ENCODE data around the gene TMBIM1. TPM values are rescaled to one million over a fixed set of nuclear protein-coding genes. Genes with fewer than 3 reads are reported as not detected.

The TMBIM1 gene
- total RNA-seq, 1 experiment from 2014 or later, result 187 TPM

DNA sequence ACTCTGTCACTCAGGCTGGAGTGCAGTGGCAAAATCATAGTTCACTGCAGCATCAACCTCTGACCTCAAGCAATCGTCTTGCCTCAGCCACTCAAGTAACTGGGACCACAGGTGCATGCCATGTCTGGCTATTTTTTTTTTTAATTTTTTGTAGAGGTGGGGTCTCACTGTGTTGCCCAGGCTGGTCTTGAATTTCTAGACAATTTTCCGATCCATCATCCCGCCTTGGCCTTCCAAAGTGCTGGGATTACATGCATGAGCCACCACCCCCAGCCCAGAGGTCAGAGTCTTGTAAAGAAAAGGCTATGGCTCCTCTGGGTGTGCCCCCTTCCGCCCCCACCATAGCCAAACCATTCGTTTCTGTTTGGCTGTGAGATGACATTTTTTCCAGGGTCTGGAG lies 13.1 kb upstream of the TMBIM1 start:
- no TSS peak for BruUV-seq (replicated peaks)
- no peak overlapping the region for H3K27ac ChIP-seq
- H2AFZ ChIP-seq, result no peak overlapping the region
- peaks cover 4% of the 10 kb centered on the region; the same call in 1 of the 2 replicates for H3K4me1 ChIP-seq (replicated peaks; ENCODE audit: insufficient read depth)
- H3F3A ChIP-seq (ENCODE audit: insufficient read depth, low read depth), result peaks cover 5% of the 10 kb centered on the region; the same call in 1 of the 2 replicates
- H3K79me2 ChIP-seq (ENCODE audit: low read depth), result no peaks in the 10 kb centered on the region
- POLR2A ChIA-PET (ENCODE audit: unreplicated experiment), result no interaction called here
- intact Hi-C loops (cut with micrococcal nuclease; ENCODE audit: unreplicated experiment), result no loop called here
- no peaks in the 10 kb centered on the region for H3K9me3 ChIP-seq (ENCODE audit: insufficient read depth, low read depth)
- H3K9me2 ChIP-seq (ENCODE audit: insufficient read depth), result no peaks in the 10 kb centered on the region
- no peak for DNase-seq
- no peaks in the 10 kb centered on the region for H3K27me3 ChIP-seq (ENCODE audit: insufficient read depth, low read depth)
- TF ChIP-seq, protein P1, sequence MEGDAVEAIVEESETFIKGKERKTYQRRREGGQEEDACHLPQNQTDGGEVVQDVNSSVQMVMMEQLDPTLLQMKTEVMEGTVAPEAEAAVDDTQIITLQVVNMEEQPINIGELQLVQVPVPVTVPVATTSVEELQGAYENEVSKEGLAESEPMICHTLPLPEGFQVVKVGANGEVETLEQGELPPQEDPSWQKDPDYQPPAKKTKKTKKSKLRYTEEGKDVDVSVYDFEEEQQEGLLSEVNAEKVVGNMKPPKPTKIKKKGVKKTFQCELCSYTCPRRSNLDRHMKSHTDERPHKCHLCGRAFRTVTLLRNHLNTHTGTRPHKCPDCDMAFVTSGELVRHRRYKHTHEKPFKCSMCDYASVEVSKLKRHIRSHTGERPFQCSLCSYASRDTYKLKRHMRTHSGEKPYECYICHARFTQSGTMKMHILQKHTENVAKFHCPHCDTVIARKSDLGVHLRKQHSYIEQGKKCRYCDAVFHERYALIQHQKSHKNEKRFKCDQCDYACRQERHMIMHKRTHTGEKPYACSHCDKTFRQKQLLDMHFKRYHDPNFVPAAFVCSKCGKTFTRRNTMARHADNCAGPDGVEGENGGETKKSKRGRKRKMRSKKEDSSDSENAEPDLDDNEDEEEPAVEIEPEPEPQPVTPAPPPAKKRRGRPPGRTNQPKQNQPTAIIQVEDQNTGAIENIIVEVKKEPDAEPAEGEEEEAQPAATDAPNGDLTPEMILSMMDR (conservative IDR thresholded peaks at IDR 0.05), result no peak
- no peak for TF ChIP-seq EZH2 (IDR thresholded peaks at IDR 0.05; ENCODE audit: low read depth)
- H3K4me2 ChIP-seq, result no peak overlapping the region
- H4K20me1 ChIP-seq (ENCODE audit: insufficient read depth), result no peaks in the 10 kb centered on the region
- no peaks in the 10 kb centered on the region for H3K36me3 ChIP-seq (ENCODE audit: low read depth)
- H3K4me3 ChIP-seq, result no peak overlapping the region
- CTCF ChIA-PET, result no interaction called here

DNA sequence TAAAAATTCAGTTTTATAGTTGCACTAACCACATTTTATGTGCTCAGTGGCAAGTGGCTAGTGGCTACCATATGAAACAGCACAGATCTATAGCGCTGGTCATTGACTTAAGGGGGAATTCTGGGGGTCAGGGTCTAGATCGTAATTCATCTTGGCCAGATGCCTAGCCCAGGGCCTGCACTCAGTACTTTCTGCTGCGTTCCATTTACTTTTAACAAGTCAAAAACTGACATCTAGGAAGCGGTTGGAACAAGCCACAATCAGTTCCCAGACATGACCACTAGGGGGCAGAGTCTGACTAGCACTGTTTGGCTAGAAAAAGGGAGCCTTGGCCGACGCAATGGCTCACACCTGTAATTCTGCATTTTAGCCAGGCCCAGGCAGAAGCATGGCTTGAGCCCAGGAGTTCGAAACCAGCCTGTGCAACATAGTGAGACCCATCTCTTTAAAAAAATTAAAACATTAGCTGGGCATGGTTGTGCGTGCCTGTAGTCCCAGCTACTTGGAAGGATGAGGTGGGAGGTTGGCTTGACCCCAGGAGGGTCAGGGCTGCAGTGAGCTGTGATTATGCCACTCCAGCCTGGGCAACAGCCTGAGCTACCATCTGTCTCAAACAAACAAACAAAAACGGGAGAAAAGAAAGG lies 9.0 kb upstream of the TMBIM1 start:
- DNase-seq, result peak; percentile 73 to 81
- H3K27me3 ChIP-seq (ENCODE audit: insufficient read depth, low read depth), result no peaks in the 10 kb centered on the region
- no peaks in the 10 kb centered on the region for H3K36me3 ChIP-seq (ENCODE audit: low read depth)
- H3K4me1 ChIP-seq (replicated peaks; ENCODE audit: insufficient read depth), result peaks cover 34% of the 10 kb centered on the region
- H3K9me2 ChIP-seq (ENCODE audit: insufficient read depth), result no peaks in the 10 kb centered on the region
- H3K4me2 ChIP-seq, result peak overlapping the region; percentile 33; the same call in 1 of the 2 replicates
- no peak overlapping the region for H2AFZ ChIP-seq
- no peak overlapping the region for H3K27ac ChIP-seq
- POLR2A ChIA-PET (ENCODE audit: unreplicated experiment), result interaction anchor here (0.7 kb wide), 1 partner anchor 117 kb away, joined by 3 read pairs; no protein-coding TSS in a partner anchor
- peaks cover 35% of the 10 kb centered on the region for H3F3A ChIP-seq (ENCODE audit: insufficient read depth, low read depth)
- no peaks in the 10 kb centered on the region for H3K9me3 ChIP-seq (ENCODE audit: insufficient read depth, low read depth)
- TF ChIP-seq, protein P1 (conservative IDR thresholded peaks at IDR 0.05), result peak; percentile 97
- TF ChIP-seq EZH2 (IDR thresholded peaks at IDR 0.05; ENCODE audit: low read depth), result no peak
- BruUV-seq (replicated peaks), result no TSS peak
- H3K4me3 ChIP-seq, result no peak overlapping the region
- CTCF ChIA-PET, result interaction anchor here (2.2 kb wide), 1 partner anchor 55 kb away, joined by 7 read pairs; the partner anchor contains the start of gene CATIP
- intact Hi-C loops (cut with micrococcal nuclease; ENCODE audit: unreplicated experiment), result loop anchor here (1.0 kb wide), 4 partner anchors 22 to 95 kb away; partner anchors contain the start of gene CATIP
- H3K79me2 ChIP-seq (ENCODE audit: low read depth), result no peaks in the 10 kb centered on the region
- no peaks in the 10 kb centered on the region for H4K20me1 ChIP-seq (ENCODE audit: insufficient read depth)

DNA sequence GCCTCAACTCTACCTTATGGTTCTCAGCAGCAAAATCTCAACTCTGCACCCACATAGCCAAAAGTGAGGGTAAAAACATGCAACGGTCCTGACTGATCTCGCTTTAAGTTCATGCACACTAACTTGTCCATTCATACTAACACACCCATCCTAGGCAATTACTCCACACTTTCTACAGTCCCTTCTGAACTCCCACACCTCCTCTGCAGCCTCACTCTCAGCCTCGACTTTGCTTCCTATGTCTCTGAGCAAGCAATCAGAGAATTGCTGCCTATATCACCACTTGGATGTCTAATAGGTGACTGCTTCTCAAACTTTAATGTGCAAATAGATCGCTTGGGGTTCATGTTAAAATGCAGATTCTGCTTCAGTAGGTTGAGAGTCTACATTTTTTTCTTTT lies 7.8 kb upstream of the TMBIM1 start:
- BruUV-seq (replicated peaks), result no TSS peak
- Histone ChIP-seq H3K79me2 (ENCODE audit: low read depth) (no peaks in the 10 kb centered on the region), H3K27ac (no peak overlapping the region), H3K4me3 (no peak overlapping the region), H3K27me3 (ENCODE audit: insufficient read depth, low read depth) (no peaks in the 10 kb centered on the region), H3F3A (ENCODE audit: insufficient read depth, low read depth) (peaks cover 46% of the 10 kb centered on the region), H3K36me3 (ENCODE audit: low read depth) (no peaks in the 10 kb centered on the region), H2AFZ (no peak overlapping the region), H3K4me2 (no peak overlapping the region), H3K9me3 (ENCODE audit: insufficient read depth, low read depth) (no peaks in the 10 kb centered on the region), H3K4me1 (replicated peaks; ENCODE audit: insufficient read depth) (peaks cover 45% of the 10 kb centered on the region), H4K20me1 (ENCODE audit: insufficient read depth) (no peaks in the 10 kb centered on the region), H3K9me2 (ENCODE audit: insufficient read depth) (no peaks in the 10 kb centered on the region)
- DNase-seq, result no peak
- intact Hi-C loops (cut with micrococcal nuclease; ENCODE audit: unreplicated experiment), result no loop called here
- POLR2A ChIA-PET (ENCODE audit: unreplicated experiment), result no interaction called here
- TF ChIP-seq, protein P1 (conservative IDR thresholded peaks at IDR 0.05), result no peak
- TF ChIP-seq EZH2 (IDR thresholded peaks at IDR 0.05; ENCODE audit: low read depth), result no peak
- CTCF ChIA-PET, result interaction anchor here (0.7 kb wide), 1 partner anchor 95 kb away, joined by 3 read pairs; no protein-coding TSS in a partner anchor
